Erythroblast (primary cell): ENCODE measurements around the gene ANKRD52.
"Not testable (repeated sequence)": the region's sequence is repeated elsewhere in the genome, so short reads cannot be mapped to it uniquely, and the experiment has no call there.

Experiments
- DNase-seq, 2 experiments: peaks; one replicate each; lab custom pipeline; 2025; lab: John Stamatoyannopoulos, UW
- GATA1 ChIP-seq: IDR thresholded peaks from 2 replicates; pipeline ENCODE4 v1.6.1; 2011; ENCODE audit warnings: low read depth, mild to moderate bottlenecking, control low read depth, low read length, moderate library complexity
- POLR2A ChIP-seq: IDR thresholded peaks from 2 replicates; pipeline ENCODE4 v1.6.1; 2011; ENCODE audit warnings: mild to moderate bottlenecking, low read length

The ANKRD52 gene

DNA sequence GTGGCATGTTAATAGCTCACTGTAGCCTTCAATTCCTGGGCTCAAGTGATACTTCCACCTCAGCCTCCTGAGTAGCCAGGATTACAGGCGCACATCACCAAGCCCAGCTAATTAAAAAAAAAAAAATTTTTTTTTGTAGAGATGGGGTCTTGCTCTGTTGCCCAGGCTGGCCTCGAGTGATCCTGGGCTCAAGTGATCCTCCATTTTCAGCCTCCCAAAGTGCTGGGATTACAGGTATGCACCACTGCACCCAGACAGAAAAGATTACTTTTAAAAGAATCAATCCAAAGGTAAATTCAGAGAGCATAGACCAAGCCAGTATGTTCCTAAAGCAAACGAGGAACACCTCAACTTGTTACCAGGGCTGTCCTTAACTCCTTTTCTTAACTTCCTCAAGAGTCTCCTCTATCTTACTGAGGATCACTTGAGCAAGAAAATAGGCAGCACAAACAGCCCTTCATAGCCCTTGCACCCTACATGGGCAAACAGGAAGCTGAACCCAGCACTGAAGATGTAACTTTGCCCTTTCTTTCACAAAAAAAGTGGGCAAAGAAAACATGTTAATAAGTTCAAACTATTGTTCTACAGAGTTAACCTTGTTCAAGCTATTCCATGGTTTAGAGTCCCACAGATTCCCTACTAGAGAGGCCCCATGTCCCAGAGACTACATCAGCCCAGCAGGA is 30.7 kb upstream of the ANKRD52 start:
- no peak for DNase-seq
- TF ChIP-seq GATA1 (no peak), POLR2A (no peak)

DNA sequence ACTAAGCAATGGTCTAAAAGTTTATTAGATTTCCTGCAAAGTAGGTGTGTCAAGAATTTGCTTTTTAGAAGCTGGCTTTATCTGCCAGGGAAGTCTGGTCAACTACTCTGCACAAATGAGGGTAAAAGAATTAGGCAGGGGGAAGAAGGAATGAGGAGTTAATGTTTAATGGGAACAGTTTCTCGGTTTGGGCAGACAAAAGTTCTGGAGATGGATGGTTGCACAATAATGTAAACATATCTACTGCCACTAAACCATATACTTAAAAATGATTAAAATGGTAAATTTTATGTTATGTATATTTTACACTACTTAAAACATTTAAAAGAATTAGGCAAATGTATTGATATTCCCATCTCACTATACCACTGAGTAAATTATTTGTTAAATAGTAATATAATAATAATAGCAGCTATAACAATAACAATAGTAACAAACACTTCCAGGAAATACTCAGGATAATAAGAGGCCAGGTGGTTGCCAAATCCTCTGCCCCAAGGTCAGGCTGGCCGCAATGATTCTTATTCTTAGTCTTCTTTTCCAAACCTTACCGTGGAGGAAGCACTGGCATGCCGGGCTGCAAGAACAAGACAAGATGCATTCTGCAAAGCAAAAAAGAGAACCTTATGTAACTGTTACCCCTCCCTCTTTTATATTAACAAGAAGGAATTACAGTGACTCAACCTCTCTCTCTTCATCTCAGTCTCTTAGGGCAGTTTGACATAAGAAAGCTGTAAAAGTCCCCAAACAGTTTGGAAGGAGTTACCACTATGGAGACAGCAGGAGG is 28.1 kb upstream of the ANKRD52 start:
- DNase-seq, result no peak
- TF ChIP-seq GATA1, result no peak
- no peak for TF ChIP-seq POLR2A

DNA sequence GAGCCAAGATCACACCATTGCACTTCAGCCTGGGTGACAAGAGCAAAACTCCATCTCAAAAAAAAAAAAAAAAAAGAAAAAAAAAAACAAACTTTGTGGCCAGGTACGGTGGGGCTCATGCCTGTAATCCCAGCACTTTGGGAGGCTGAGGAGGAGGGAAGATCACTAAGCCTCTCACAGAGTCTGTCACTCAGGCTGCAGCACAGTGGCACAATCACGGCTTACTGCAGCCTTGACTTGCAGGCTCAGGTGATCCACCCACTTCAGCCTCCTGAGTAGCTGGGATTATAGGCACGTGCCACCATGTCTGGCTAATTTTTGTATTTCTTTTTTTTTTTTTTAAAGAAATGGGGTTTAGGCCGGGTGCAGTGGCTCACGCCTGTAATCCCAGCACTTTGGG is 26.1 kb upstream of the ANKRD52 start:
- DNase-seq, result not testable (repeated sequence)

DNA sequence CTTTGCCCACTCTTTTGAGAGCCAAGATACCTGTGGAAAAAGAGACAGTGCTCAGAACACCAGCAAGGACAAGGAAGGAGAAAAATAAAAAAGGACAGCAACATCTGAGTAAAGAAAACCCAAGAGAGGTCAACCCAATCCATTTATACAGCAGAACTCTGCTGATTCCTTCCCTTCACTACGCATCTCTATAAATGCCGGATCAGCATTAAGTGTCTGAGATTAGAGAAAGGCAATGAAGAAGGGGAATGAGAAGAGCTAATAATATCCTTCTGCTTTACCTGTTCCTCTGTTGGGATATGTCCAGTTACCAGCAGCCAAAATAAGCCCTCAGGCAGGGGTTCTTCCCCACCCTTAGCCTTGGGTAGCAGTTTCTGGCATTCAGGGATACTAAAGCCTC is 24.4 kb upstream of the ANKRD52 start:
- no peak for DNase-seq
- TF ChIP-seq POLR2A (no peak), GATA1 (no peak)

DNA sequence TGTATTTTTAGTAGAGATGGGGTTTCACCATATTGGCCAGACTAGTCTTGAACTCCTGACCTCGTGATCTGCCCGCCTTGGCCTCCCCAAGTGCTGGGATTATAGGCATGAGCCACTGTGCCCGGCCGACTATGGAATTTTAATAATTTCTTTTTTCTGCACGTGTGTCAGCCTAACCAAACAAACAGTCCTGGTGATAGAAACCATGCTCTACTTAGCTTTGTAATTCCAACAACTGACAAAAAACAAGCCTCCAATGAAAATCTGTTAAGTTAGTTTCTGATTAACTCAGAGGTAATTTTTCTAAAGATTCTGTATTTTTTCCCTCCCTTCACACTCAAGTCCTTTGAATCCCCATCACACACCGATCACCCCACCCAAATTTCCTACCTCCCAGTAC is 23.8 kb upstream of the ANKRD52 start:
- DNase-seq, result no peak
- no peak for TF ChIP-seq GATA1
- no peak for TF ChIP-seq POLR2A

DNA sequence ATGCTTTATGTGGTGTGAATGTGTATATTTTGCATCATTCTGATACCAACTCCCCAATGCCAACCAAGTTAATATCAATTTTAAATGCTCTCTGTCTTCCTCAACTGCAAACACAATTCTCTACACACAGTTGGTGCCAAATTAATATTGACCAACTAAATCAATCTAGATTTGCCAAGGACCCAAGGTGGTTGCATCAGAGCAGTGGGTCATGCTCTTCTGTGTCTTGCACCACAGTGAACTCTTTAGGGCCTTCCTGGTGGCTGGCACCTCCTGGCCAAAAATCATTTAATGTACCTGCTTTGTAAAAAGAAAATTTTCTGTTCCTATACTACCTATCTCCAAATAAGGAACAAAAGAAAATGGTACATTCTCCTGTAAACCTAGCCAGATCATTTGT is 22.7 kb upstream of the ANKRD52 start:
- TF ChIP-seq GATA1 (no peak), POLR2A (no peak)

DNA sequence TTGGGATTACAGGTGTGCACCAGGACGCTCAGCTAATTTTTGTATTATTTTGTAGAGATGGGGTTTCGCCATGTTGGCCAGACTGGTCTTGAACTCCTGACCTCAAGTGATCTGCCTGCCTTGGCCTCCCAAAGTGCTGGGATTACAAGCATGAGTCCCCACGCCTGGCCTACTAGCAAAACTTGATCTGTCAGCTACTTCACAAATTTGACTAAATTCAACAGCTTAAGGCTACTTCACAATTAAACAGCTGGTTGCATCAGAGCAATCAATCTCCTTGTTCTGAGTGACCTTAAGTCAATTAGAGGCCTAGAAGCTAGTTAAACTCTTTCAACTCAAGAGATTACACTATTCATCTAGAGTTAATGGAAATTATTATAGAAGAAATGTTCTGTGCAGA is 20.7 kb upstream of the ANKRD52 start:
- TF ChIP-seq POLR2A (no peak), GATA1 (no peak)
- DNase-seq, result no peak

More for the DNA sequence above, 22.7 kb upstream of the ANKRD52 start:
- no peak for DNase-seq

DNA sequence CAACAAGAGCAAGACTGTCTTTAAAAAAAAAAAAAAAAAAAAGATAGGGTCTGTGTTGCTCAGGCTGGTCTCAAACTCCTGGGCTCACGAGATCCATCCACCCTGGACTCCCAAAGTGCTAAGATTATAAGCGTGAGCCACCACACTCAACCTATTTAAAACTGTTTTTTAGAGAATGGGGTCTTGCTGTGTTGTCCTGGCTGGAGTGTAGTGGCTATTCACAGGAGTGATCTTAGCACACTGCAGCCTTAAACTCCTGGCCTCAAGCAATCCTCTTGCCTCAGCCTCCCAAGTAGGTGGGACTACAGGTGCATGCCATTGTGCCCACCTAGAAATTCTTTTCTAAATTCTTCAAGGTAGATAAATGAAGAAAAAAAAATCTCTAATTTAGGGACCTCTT is 16.1 kb upstream of the ANKRD52 start:
- TF ChIP-seq POLR2A (no peak), GATA1 (no peak)
- no peak for DNase-seq

DNA sequence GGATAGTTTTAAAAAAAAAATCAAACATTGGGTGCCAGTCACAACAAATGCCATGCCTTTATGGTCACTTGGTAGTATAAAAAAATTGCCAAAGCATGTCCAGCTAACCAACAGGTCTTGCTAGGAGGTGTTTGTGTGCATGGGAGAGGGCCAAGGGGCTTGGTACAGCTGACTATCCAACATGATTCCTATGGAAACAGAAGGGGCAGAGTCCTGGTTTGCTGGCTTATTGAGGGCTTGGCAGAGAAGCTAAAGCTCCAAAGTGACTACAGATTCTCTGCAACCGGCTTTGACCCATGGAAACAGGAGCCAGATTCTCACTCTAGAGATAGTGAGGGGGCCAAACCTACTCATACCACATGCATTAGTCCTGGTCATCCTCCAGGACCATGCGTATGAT is 14.3 kb upstream of the ANKRD52 start:
- not testable (repeated sequence) for DNase-seq

DNA sequence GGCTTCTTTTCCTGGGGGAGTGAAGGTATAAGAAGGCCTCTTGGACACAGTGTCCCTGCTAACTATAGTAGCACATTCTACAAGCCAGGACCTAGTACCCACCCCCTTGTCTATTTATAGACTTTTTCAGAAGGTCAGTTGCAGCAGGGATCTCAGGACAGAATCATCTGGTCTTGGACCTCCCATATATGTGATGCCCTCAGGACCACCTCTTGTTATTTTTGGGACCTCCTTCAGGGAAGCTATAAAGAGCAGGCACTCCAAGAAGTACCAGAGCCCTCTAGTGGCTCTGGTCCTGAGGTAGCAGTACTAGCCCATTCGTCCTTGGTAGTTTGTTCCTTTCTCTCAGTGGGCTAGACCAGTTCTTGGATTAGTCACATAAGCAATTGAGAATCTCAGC is 12.8 kb upstream of the ANKRD52 start:
- TF ChIP-seq POLR2A, result no peak
- TF ChIP-seq GATA1, result no peak
- peak; percentile 33 to 40 for DNase-seq

DNA sequence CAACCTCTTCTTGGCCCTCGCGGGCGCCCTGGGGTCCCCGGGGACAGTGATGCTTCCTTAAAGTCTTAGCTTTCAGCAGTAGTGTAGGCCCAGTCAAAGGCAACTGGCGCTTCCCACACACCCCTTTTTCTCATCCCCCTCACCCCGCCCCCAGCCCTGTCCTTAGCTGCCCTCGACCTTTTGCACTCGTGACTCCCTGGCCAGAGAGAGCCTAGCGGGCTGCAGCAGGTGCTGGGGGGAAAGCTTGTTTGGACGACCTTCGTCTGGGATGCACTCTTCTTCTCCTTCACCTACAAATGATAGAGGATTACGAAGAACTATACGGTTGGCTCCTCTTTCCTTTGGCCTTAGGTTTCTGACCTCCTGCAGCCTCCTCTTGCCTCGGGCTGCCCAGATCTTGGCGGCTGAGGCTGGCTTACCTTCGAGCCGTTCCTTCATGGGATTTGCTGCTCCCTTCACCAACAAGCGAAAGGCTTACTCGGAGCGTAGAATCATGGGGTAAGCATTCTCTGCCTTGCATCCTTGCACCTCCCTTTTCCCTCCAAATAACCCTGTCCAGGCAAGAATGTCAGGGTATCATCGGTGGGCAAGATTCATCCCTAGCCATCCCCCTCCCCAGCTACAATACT is 9.4 kb upstream of the ANKRD52 start:
- peak; percentile 46 to 61 for DNase-seq
- TF ChIP-seq GATA1 (no peak), POLR2A (no peak)

DNA sequence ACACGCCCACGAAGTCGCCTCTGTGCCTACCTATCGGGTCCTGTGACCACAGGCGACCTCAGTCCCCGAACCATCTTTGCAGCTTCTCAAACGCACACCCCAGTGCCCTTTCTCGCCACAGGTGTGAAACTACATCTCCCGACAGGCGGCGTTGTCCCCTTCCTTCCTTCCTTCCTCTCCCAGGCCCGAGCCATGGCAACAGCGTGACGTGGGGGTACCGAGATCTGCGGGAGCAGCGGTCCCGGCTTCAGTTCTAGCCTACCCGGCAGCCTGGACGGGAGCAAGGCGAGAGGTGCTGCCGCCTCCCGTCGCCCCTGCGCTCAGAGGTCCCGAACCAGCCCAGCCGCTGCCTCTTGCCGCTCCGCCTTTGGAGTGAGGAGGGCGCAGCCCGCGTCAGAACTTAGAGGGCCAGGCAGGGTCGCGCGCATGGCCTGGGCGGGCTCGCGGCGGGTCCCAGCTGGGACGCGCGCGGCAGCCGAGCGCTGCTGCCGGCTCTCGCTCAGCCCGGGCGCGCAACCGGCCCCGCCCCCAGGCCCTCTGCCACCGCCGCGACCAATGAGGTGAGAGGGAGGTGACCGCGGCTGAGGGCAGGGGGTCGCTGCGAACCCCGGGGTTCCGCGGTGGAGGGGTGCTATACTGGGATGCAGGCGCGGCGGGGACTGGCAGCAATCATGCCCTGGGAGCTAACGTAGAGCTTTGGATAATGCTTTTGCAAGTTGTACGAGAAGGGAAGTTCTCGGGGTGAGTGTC is 8.7 kb upstream of the ANKRD52 start, which contains the start of gene COQ10A:
Gene COQ10A (plus strand): TSS at position 250 of the 750 bp plus-strand sequence. CDS start 177 bp downstream, at position 427.
- no peak for TF ChIP-seq GATA1
- TF ChIP-seq POLR2A, result peak; percentile 79
- peak; percentile 91 to 93 for DNase-seq

DNA sequence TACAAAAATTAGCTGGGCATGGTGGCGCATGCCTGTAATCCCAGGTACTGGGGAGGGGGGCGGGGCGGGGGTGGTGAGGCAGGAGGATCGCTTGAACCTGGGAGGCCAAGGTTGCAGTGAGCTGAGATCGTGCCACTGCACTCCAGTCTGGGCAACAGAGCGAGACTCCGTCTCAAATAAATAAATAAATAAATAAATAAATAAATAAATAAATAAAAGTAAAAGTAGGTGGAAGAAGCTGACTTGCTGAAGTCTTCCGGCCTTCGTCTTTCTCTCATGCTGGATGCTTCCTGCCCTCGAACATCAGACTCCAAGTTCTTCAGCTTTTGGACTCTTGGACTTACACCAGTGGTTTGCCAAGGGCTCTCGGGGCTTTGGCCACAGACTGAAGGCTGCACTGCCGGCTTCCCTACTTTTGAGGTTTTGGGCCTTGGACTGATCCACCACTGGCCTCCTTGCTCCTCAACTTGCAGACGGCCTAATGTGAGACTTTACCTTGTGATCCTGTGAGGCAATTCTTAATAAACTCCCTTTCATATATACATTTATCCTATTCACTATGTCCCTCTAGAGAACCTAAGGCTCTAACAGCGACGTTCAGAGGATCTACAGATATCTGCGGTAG is 8.0 kb upstream of the ANKRD52 start:
- not testable (repeated sequence) for DNase-seq

DNA sequence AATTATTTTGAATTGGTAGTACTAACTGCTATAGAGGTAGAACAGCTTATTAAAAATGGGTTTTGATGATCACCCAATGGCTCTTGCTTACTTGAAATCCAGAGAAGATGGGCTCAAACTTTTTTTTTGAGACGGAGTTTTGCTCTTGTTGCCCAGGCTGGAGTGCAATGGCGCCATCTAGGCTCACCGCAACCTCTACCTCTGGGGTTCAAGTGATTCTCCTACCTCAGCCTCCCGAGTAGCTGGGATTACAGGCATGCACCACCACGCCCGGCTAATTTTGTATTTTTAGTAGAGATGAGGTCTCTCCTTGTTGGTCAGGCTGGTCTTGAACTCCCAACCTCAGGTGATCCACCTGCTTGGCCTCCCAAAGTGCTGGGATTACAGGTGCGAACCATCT is 4.8 kb upstream of the ANKRD52 start:
- peak; percentile 35 to 44 for DNase-seq
